T-helper 1 cell treated with Interleukin-12 subunit alpha and Interleukin-12 subunit beta and Interleukin-4 antibody, amounts not matched to agents 30 ng/mL and 1 ng/mL, for 36 hours (primary cell): ENCODE data around the gene MIDN. TPM values are rescaled to one million over a fixed set of nuclear protein-coding genes. Genes with fewer than 3 reads are reported as not detected.

Experiments used
- intact Hi-C: fragments of 100-400 bp; cut with micrococcal nuclease; formaldehyde crosslinking; loops from one replicate; pipeline ENCODE4 v1.15.1; 2024
- total RNA-seq: library from RNA; stranded (reverse); gene quantifications from 2 replicates; pipeline ENCODE4 v1.2.3, GENCODE V29; 2022

MIDN gene
- total RNA-seq, 1 donor from 2014 or later, result 107 TPM

DNA sequence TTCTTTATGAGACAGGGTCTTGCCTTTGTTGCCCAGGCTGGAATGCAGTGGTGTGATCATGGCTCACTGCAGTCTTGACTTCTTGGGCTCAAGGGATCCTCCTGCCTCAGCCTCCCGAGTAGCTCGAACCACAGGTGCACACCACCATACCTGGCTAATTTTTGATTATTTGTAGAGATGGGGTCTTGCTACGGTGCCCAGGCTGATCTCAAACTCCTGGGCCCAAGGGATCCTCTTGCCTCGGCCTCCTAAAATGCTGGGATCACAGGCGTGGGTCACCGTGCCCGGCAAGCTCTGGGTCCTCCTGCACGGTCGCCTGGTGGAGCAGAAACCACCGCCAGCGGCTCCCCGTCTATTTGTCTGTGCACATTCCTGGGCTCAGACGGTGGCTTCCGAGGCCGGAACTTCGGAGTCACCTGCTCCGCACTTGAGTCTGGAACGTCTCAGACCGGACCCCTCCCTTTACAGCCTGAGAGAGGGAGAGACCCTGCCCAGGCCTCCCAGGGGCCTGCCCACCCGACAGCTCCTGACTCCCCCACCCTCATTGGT, 59.4 kb downstream of the MIDN start:
- intact Hi-C loops, result no loop called here

DNA sequence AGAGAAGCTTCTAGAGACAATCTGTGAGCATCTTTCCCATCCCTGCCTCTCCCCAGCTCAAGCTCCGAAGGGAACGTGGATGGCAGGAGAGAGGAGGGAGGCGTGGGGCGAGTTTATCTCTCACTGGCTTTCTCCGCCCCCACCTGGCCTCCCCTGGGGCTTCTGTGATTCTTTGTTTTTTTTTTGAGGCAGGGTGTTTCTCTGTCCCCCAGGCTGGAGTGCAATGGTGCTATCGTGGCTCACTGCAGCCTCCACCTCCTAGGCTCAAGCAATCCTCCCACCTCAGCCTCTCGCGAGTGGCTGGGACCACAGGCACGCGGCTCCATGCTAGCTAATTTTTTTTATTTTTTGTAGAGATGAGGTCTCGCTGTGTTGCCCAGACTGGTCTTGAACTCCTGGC, 60.3 kb downstream of the MIDN start:
- intact Hi-C loops, result no loop called here

Other genes starting within 250 kb of the MIDN start
- gene GRIN3B, start 248.2 kb upstream of the MIDN start, total RNA-seq, result not detected in 2 replicates
- gene TMEM259, start 227.5 kb upstream of the MIDN start, total RNA-seq, result 181 and 185 TPM in 2 replicates
- gene RNU6-2, start 227.1 kb upstream of the MIDN start, total RNA-seq, result not detected in 2 replicates
- gene CNN2, start 222.0 kb upstream of the MIDN start, total RNA-seq, result 436 and 459 TPM in 2 replicates
- gene ABCA7, start 208.5 kb upstream of the MIDN start, total RNA-seq, result 63.6 and 71.7 TPM in 2 replicates
- 471 and 479 TPM in 2 replicates for gene ARHGAP45, start 181.4 kb upstream of the MIDN start, total RNA-seq
- 155 and 170 TPM in 2 replicates for gene POLR2E, start 153.2 kb upstream of the MIDN start, total RNA-seq
- gene GPX4, start 144.6 kb upstream of the MIDN start, total RNA-seq, result 131 and 142 TPM in 2 replicates
- 164 and 179 TPM in 2 replicates for gene SBNO2, start 74.3 kb upstream of the MIDN start, total RNA-seq
- gene STK11, start 42.8 kb upstream of the MIDN start, total RNA-seq, result 68.7 and 77.1 TPM in 2 replicates
- 0.10 TPM in 1 of 2 replicates, not detected in the other for gene CBARP, start 10.6 kb upstream of the MIDN start, total RNA-seq
- gene ATP5F1D, start 6.8 kb upstream of the MIDN start, total RNA-seq, result 161 and 183 TPM in 2 replicates
- 208 and 213 TPM in 2 replicates for gene CIRBP, start 20.7 kb downstream of the MIDN start, total RNA-seq
- gene FAM174C, start 26.9 kb downstream of the MIDN start, total RNA-seq, result 55.8 and 64.6 TPM in 2 replicates
- gene EFNA2, start 37.3 kb downstream of the MIDN start, total RNA-seq, result not detected in 2 replicates
- 104 and 109 TPM in 2 replicates for gene NDUFS7, start 135.3 kb downstream of the MIDN start, total RNA-seq
- gene GAMT, start 153.0 kb downstream of the MIDN start, total RNA-seq, result 13.5 and 18.8 TPM in 2 replicates
- gene DAZAP1, start 159.0 kb downstream of the MIDN start, total RNA-seq, result 211 and 223 TPM in 2 replicates
- gene RPS15, start 189.8 kb downstream of the MIDN start, total RNA-seq, result 1,137 and 1,164 TPM in 2 replicates
- gene APC2, start 201.5 kb downstream of the MIDN start, total RNA-seq, result 0.15 and 0.29 TPM in 2 replicates
- gene C19orf25, start 230.6 kb downstream of the MIDN start, total RNA-seq, result 43.1 and 45.2 TPM in 2 replicates
- 1.0 and 1.5 TPM in 2 replicates for gene PCSK4, start 241.8 kb downstream of the MIDN start, total RNA-seq
- gene REEP6, start 242.6 kb downstream of the MIDN start, total RNA-seq, result 1.0 and 1.7 TPM in 2 replicates